ENCODE data around the gene WSB1. TPM values are rescaled to one million over a fixed set of nuclear protein-coding genes. Genes with fewer than 3 reads are reported as not detected.

WSB1 gene
- total RNA-seq, 1 experiment from 2014 or later, result 93.1 TPM

GRCh38 chr17:27360507-27360906, 66.6 kb downstream of the WSB1 start:
- Mint-ChIP-seq H3K9me3 (ENCODE audit: unreplicated experiment) (no peaks in the 10 kb centered on the region), H3K4me1 (ENCODE audit: insufficient read depth, unreplicated experiment) (no peaks in the 10 kb centered on the region), H3K27ac (ENCODE audit: low read depth, unreplicated experiment) (no peak overlapping the region), H3K4me3 (ENCODE audit: unreplicated experiment) (no peak overlapping the region), H3K36me3 (ENCODE audit: insufficient read depth, unreplicated experiment) (no peaks in the 10 kb centered on the region), H3K27me3 (ENCODE audit: insufficient read depth, unreplicated experiment) (no peaks in the 10 kb centered on the region)
- BruUV-seq (replicated peaks), result no TSS peak
- ChIA-PET POLR2A (no interaction called here), CTCF (interaction anchor here (0.7 to 2.6 kb wide), 5 partner anchors 240 to 524 kb away, joined by 3 to 16 read pairs (median 5); no protein-coding TSS in a partner anchor)
- DNase-seq (ENCODE audit: unreplicated experiment), result no peak
- intact Hi-C loops (cut with micrococcal nuclease), result no loop called here
- no peak for TF ChIP-seq CTCF (IDR thresholded peaks at IDR 0.05; ENCODE audit: unreplicated experiment)

GRCh38 chr17:27361695-27362094, 67.8 kb downstream of the WSB1 start:
- Mint-ChIP-seq H3K4me3 (ENCODE audit: unreplicated experiment) (no peak overlapping the region), H3K36me3 (ENCODE audit: insufficient read depth, unreplicated experiment) (no peaks in the 10 kb centered on the region), H3K4me1 (ENCODE audit: insufficient read depth, unreplicated experiment) (no peaks in the 10 kb centered on the region), H3K27me3 (ENCODE audit: insufficient read depth, unreplicated experiment) (no peaks in the 10 kb centered on the region), H3K27ac (ENCODE audit: low read depth, unreplicated experiment) (no peak overlapping the region), H3K9me3 (ENCODE audit: unreplicated experiment) (no peaks in the 10 kb centered on the region)
- intact Hi-C loops (cut with micrococcal nuclease), result no loop called here
- ChIA-PET CTCF (interaction anchor here (0.6 to 2.3 kb wide), 7 partner anchors 8 to 289 kb away, joined by 3 to 9 read pairs (median 4); no protein-coding TSS in a partner anchor), POLR2A (no interaction called here)
- no TSS peak for BruUV-seq (replicated peaks)
- no peak for TF ChIP-seq CTCF (IDR thresholded peaks at IDR 0.05; ENCODE audit: unreplicated experiment)
- DNase-seq (ENCODE audit: unreplicated experiment), result no peak

GRCh38 chr17:27362503-27362902, 68.6 kb downstream of the WSB1 start:
- Mint-ChIP-seq H3K27ac (ENCODE audit: low read depth, unreplicated experiment) (no peak overlapping the region), H3K9me3 (ENCODE audit: unreplicated experiment) (no peaks in the 10 kb centered on the region), H3K4me3 (ENCODE audit: unreplicated experiment) (no peak overlapping the region), H3K36me3 (ENCODE audit: insufficient read depth, unreplicated experiment) (no peaks in the 10 kb centered on the region), H3K27me3 (ENCODE audit: insufficient read depth, unreplicated experiment) (no peaks in the 10 kb centered on the region), H3K4me1 (ENCODE audit: insufficient read depth, unreplicated experiment) (no peaks in the 10 kb centered on the region)
- POLR2A ChIA-PET, result no interaction called here
- TF ChIP-seq CTCF (IDR thresholded peaks at IDR 0.05; ENCODE audit: unreplicated experiment), result no peak
- intact Hi-C loops (cut with micrococcal nuclease), result no loop called here
- CTCF ChIA-PET, result interaction anchor here (0.6 to 2.3 kb wide), 6 partner anchors 9 to 288 kb away, joined by 3 to 9 read pairs (median 4); no protein-coding TSS in a partner anchor
- no peak for DNase-seq (ENCODE audit: unreplicated experiment)
- no TSS peak for BruUV-seq (replicated peaks)

GRCh38 chr17:27362909-27363308, 69.0 kb downstream of the WSB1 start:
- BruUV-seq (replicated peaks), result no TSS peak
- Mint-ChIP-seq H3K27me3 (ENCODE audit: insufficient read depth, unreplicated experiment) (no peaks in the 10 kb centered on the region), H3K36me3 (ENCODE audit: insufficient read depth, unreplicated experiment) (no peaks in the 10 kb centered on the region), H3K9me3 (ENCODE audit: unreplicated experiment) (no peaks in the 10 kb centered on the region), H3K4me1 (ENCODE audit: insufficient read depth, unreplicated experiment) (no peaks in the 10 kb centered on the region), H3K4me3 (ENCODE audit: unreplicated experiment) (no peak overlapping the region), H3K27ac (ENCODE audit: low read depth, unreplicated experiment) (no peak overlapping the region)
- TF ChIP-seq CTCF (IDR thresholded peaks at IDR 0.05; ENCODE audit: unreplicated experiment), result no peak
- ChIA-PET POLR2A (interaction anchor here (0.7 kb wide), 1 partner anchor 239 kb away, joined by 3 read pairs; no protein-coding TSS in a partner anchor), CTCF (interaction anchor here (1.3 to 2.3 kb wide), 5 partner anchors 8 to 288 kb away, joined by 3 to 8 read pairs (median 4); no protein-coding TSS in a partner anchor)
- intact Hi-C loops (cut with micrococcal nuclease), result no loop called here
- no peak for DNase-seq (ENCODE audit: unreplicated experiment)
